HEK293 (cell line): Measurements from ENCODE around the gene TRIM27.

Source experiments
- AEBP2 ChIP-seq: fragments of 450-650 bp; formaldehyde crosslinking; IDR thresholded peaks from 2 replicates; pipeline ENCODE4 v1.5.1; 2016; ENCODE audit warnings: missing biosample characterization, missing genetic modification characterization, borderline replicate concordance
- GLI2 ChIP-seq: fragments of 450-650 bp; formaldehyde crosslinking; IDR thresholded peaks from 2 replicates; pipeline ENCODE4; 2017; ENCODE audit warnings: missing biosample characterization, missing genetic modification characterization, low read depth, borderline replicate concordance
- MEIS1 ChIP-seq: sonication (generic); formaldehyde crosslinking; IDR thresholded peaks from 2 replicates; pipeline ENCODE4 v1.8.1; 2022; ENCODE audit warnings: missing genetic modification reagents, mild to moderate bottlenecking, borderline replicate concordance
- OVOL3 ChIP-seq: fragments of 450-650 bp; formaldehyde crosslinking; IDR thresholded peaks from 2 replicates; pipeline ENCODE4 v1.5.1; 2016; ENCODE audit warnings: missing biosample characterization, missing genetic modification characterization
- SALL2 ChIP-seq: fragments of 450-650 bp; formaldehyde crosslinking; IDR thresholded peaks from 2 replicates; pipeline ENCODE4 v1.5.0; 2017; ENCODE audit warnings: missing biosample characterization, mild to moderate bottlenecking, missing genetic modification characterization, borderline replicate concordance
- TCF7L2 ChIP-seq: IDR thresholded peaks from 2 replicates; pipeline ENCODE4 v1.6.1; 2011; ENCODE audit warnings: low read depth, mild to moderate bottlenecking, inconsistent platforms, low read length, moderate library complexity, borderline replicate concordance
- ZEB2 ChIP-seq: fragments of 450-650 bp; formaldehyde crosslinking; IDR thresholded peaks from 2 replicates; pipeline ENCODE4 v1.5.1; 2016; ENCODE audit warnings: missing biosample characterization, missing genetic modification characterization
- ZFHX2 ChIP-seq: fragments of 450-650 bp; formaldehyde crosslinking; conservative IDR thresholded peaks from 2 replicates; pipeline ENCODE4 v1.5.1; 2016; ENCODE audit warnings: missing biosample characterization, missing genetic modification characterization
- ZFP3 ChIP-seq: fragments of 450-650 bp; formaldehyde crosslinking; IDR thresholded peaks from 2 replicates; pipeline ENCODE4 v1.5.1; 2016; ENCODE audit warnings: low read depth, missing biosample characterization, missing genetic modification characterization
- ZFP41 ChIP-seq: fragments of 450-650 bp; formaldehyde crosslinking; IDR thresholded peaks from 2 replicates; pipeline ENCODE4 v1.5.1; 2016; ENCODE audit warnings: missing biosample characterization, missing genetic modification characterization, borderline replicate concordance
- ZNF121 ChIP-seq: fragments of 450-650 bp; formaldehyde crosslinking; IDR thresholded peaks from 2 replicates; pipeline ENCODE4 v1.5.1; 2016; ENCODE audit warnings: missing biosample characterization, missing genetic modification characterization
- ZNF133 ChIP-seq: fragments of 450-650 bp; formaldehyde crosslinking; IDR thresholded peaks from 2 replicates; pipeline ENCODE4 v1.5.1; 2016; ENCODE audit warnings: missing biosample characterization, missing genetic modification characterization
- ZNF138 ChIP-seq: fragments of 450-650 bp; formaldehyde crosslinking; IDR thresholded peaks from 2 replicates; pipeline ENCODE4 v1.5.1; 2016; ENCODE audit warnings: missing biosample characterization, missing genetic modification characterization, borderline replicate concordance
- ZNF146 ChIP-seq: fragments of 450-650 bp; formaldehyde crosslinking; IDR thresholded peaks from 2 replicates; pipeline ENCODE4 v1.5.1; 2016; ENCODE audit warnings: missing biosample characterization, missing genetic modification characterization
- ZNF169 ChIP-seq: fragments of 450-650 bp; formaldehyde crosslinking; IDR thresholded peaks from 2 replicates; pipeline ENCODE4 v1.5.1; 2016; ENCODE audit warnings: missing biosample characterization, missing genetic modification characterization
- ZNF19 ChIP-seq: fragments of 450-650 bp; formaldehyde crosslinking; IDR thresholded peaks from 2 replicates; pipeline ENCODE4; 2016; ENCODE audit warnings: missing biosample characterization, missing genetic modification characterization, low read depth
- ZNF2 ChIP-seq: fragments of 450-650 bp; formaldehyde crosslinking; IDR thresholded peaks from 2 replicates; pipeline ENCODE4 v1.5.1; 2016; ENCODE audit warnings: missing biosample characterization, missing genetic modification characterization
- ZNF221 ChIP-seq: fragments of 450-650 bp; formaldehyde crosslinking; IDR thresholded peaks from 2 replicates; pipeline ENCODE4 v1.5.1; 2017; ENCODE audit warnings: missing biosample characterization, missing genetic modification characterization, borderline replicate concordance
- ZNF223 ChIP-seq: fragments of 450-650 bp; formaldehyde crosslinking; IDR thresholded peaks from 2 replicates; pipeline ENCODE4 v1.5.1; 2016; ENCODE audit warnings: missing biosample characterization, missing genetic modification characterization
- ZNF24 ChIP-seq: fragments of 450-650 bp; formaldehyde crosslinking; IDR thresholded peaks from 2 replicates; pipeline ENCODE4 v1.5.1; 2016; ENCODE audit warnings: missing biosample characterization, missing genetic modification characterization
- ZNF280C ChIP-seq: fragments of 450-650 bp; formaldehyde crosslinking; IDR thresholded peaks from 2 replicates; pipeline ENCODE4 v1.5.1; 2016; ENCODE audit warnings: missing biosample characterization, missing genetic modification characterization
- ZNF292 ChIP-seq: fragments of 450-650 bp; formaldehyde crosslinking; IDR thresholded peaks from 2 replicates; pipeline ENCODE4 v1.5.1; 2016; ENCODE audit warnings: low read depth, missing biosample characterization, missing genetic modification characterization, borderline replicate concordance
- ZNF350 ChIP-seq: fragments of 450-650 bp; formaldehyde crosslinking; IDR thresholded peaks from 2 replicates; pipeline ENCODE4 v1.5.0; 2017; ENCODE audit warnings: missing biosample characterization, mild to moderate bottlenecking, missing genetic modification characterization
- ZNF354C ChIP-seq: fragments of 450-650 bp; formaldehyde crosslinking; IDR thresholded peaks from 2 replicates; pipeline ENCODE4 v1.5.1; 2016; ENCODE audit warnings: missing biosample characterization, missing genetic modification characterization, low read depth, borderline replicate concordance
- ZNF366 ChIP-seq: fragments of 450-650 bp; formaldehyde crosslinking; conservative IDR thresholded peaks from 2 replicates; pipeline ENCODE4 v1.5.1; 2016; ENCODE audit warnings: missing biosample characterization, missing genetic modification characterization
- ZNF394 ChIP-seq: fragments of 450-650 bp; formaldehyde crosslinking; IDR thresholded peaks from 2 replicates; pipeline ENCODE4 v1.5.1; 2016; ENCODE audit warnings: missing biosample characterization, missing genetic modification characterization, mild to moderate bottlenecking, moderate library complexity, borderline replicate concordance
- ZNF416 ChIP-seq: fragments of 450-650 bp; formaldehyde crosslinking; IDR thresholded peaks from 2 replicates; pipeline ENCODE4 v1.5.1; 2016; ENCODE audit warnings: missing biosample characterization, missing genetic modification characterization
- ZNF433 ChIP-seq: fragments of 450-650 bp; formaldehyde crosslinking; IDR thresholded peaks from 2 replicates; pipeline ENCODE4 v1.5.1; 2016; ENCODE audit warnings: missing biosample characterization, missing genetic modification characterization, low read depth
- ZNF513 ChIP-seq: fragments of 450-650 bp; IDR thresholded peaks from 2 replicates; pipeline ENCODE4 v1.5.1; 2018; ENCODE audit warnings: missing biosample characterization, missing genetic modification characterization
- ZNF549 ChIP-seq: fragments of 450-650 bp; IDR thresholded peaks from 2 replicates; pipeline ENCODE4 v1.5.1; 2018; ENCODE audit warnings: missing biosample characterization, missing genetic modification characterization, mild to moderate bottlenecking, inconsistent platforms, moderate library complexity
- ZNF670 ChIP-seq: fragments of 450-650 bp; formaldehyde crosslinking; IDR thresholded peaks from 2 replicates; pipeline ENCODE4 v1.5.1; 2016; ENCODE audit warnings: missing biosample characterization, missing genetic modification characterization, low read depth
- ZNF830 ChIP-seq: fragments of 450-650 bp; IDR thresholded peaks from 2 replicates; pipeline ENCODE4 v1.5.0; 2018; ENCODE audit warnings: missing biosample characterization, missing genetic modification characterization, low read depth, mild to moderate bottlenecking, moderate library complexity
- TF ChIP-seq, protein P1 (sequence below): fragments of 450-650 bp; formaldehyde crosslinking; optimal IDR thresholded peaks from 2 replicates; pipeline ENCODE3; 2016; ENCODE audit warnings: missing biosample characterization, mild to moderate bottlenecking, missing genetic modification characterization
- TF ChIP-seq, protein P2 (sequence below): fragments of 450-650 bp; formaldehyde crosslinking; IDR thresholded peaks from 2 replicates; pipeline ENCODE4 v1.5.1; 2016; ENCODE audit warnings: missing biosample characterization, missing genetic modification characterization, low read depth

TRIM27 gene

DNA sequence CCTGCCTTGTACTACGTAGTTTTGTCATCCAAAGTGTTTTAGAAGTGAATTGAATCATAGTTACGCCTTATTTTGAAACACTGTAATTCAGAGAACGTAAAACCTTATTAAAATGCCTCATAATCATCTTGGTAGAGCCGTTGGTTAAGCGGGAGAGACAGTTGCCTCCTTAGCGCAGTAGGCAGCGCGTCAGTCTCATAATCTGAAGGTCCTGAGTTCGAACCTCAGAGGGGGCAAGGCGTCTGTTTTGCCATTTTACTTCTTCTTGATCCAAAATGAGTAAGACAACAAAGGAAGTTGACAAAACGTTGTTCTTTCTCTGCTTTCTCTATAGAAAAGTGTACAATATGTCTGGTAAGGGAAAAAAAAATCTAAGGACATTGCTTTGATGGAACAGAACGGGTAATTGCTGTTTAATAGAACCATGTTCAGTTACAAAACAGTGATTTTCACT, 20.7 kb upstream of the TRIM27 start (continued):
- no peak for TF ChIP-seq MEIS1 (CRISPR knock-in tag)
- no peak for TF ChIP-seq ZNF221 (tag by site-specific recombination)
- TF ChIP-seq ZNF549 (tag by site-specific recombination), result no peak
- TF ChIP-seq ZNF513, result peak; percentile 15; the same call in 1 of the 2 replicates
- TF ChIP-seq ZFP41 (tag by site-specific recombination), result no peak
- no peak for TF ChIP-seq ZNF146
- no peak for TF ChIP-seq ZNF121
- no peak for TF ChIP-seq ZNF292 (tag by site-specific recombination)
- TF ChIP-seq ZNF670, result no peak
- TF ChIP-seq, protein P1, sequence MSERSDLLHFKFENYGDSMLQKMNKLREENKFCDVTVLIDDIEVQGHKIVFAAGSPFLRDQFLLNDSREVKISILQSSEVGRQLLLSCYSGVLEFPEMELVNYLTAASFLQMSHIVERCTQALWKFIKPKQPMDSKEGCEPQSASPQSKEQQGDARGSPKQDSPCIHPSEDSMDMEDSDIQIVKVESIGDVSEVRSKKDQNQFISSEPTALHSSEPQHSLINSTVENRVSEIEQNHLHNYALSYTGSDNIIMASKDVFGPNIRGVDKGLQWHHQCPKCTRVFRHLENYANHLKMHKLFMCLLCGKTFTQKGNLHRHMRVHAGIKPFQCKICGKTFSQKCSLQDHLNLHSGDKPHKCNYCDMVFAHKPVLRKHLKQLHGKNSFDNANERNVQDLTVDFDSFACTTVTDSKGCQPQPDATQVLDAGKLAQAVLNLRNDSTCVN, result no peak
- TF ChIP-seq, protein P2, sequence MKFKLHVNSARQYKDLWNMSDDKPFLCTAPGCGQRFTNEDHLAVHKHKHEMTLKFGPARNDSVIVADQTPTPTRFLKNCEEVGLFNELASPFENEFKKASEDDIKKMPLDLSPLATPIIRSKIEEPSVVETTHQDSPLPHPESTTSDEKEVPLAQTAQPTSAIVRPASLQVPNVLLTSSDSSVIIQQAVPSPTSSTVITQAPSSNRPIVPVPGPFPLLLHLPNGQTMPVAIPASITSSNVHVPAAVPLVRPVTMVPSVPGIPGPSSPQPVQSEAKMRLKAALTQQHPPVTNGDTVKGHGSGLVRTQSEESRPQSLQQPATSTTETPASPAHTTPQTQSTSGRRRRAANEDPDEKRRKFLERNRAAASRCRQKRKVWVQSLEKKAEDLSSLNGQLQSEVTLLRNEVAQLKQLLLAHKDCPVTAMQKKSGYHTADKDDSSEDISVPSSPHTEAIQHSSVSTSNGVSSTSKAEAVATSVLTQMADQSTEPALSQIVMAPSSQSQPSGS (tag by site-specific recombination), result no peak
- no peak for TF ChIP-seq OVOL3 (tag by site-specific recombination)
- peak; percentile 59; the same call in 1 of the 2 replicates for TF ChIP-seq ZNF2 (tag by site-specific recombination)
- no peak for TF ChIP-seq ZNF138 (tag by site-specific recombination)
- TF ChIP-seq SALL2, result no peak
- TF ChIP-seq ZNF280C (tag by site-specific recombination), result no peak
- TF ChIP-seq ZEB2, result 0 out of 2 replicates have a peak, but pooled peaks have one; percentile 31
- TF ChIP-seq ZNF416 (tag by site-specific recombination), result no peak
- TF ChIP-seq ZFHX2 (tag by site-specific recombination), result no peak
- no peak for TF ChIP-seq ZNF354C (tag by site-specific recombination)
- no peak for TF ChIP-seq ZNF169 (tag by site-specific recombination)
- TF ChIP-seq ZFP3 (tag by site-specific recombination), result no peak
- no peak for TF ChIP-seq ZNF133 (tag by site-specific recombination)
- TF ChIP-seq ZNF366 (tag by site-specific recombination), result peak; percentile 34; the same call in 1 of the 2 replicates
- no peak for TF ChIP-seq ZNF830 (tag by site-specific recombination)
- no peak for TF ChIP-seq GLI2
- no peak for TF ChIP-seq ZNF19
- TF ChIP-seq AEBP2, result no peak
- 0 out of 2 replicates have a peak, but pooled peaks have one; percentile 28 for TF ChIP-seq ZNF394 (tag by site-specific recombination)
- no peak for TF ChIP-seq TCF7L2
- no peak for TF ChIP-seq ZNF223 (tag by site-specific recombination)
- TF ChIP-seq ZNF433 (tag by site-specific recombination), result no peak
- TF ChIP-seq ZNF350 (tag by site-specific recombination), result no peak
- TF ChIP-seq ZNF24, result peak; percentile 67
